Keratinocyte (primary cell): ENCODE results near the gene KLF6. TPM values are rescaled to one million over a fixed set of nuclear protein-coding genes. Genes with fewer than 3 reads are reported as not detected.

Experiments used
- DNase-seq: peaks from one replicate; pipeline ENCODE4 v3.0.0-alpha.2; 2011; ENCODE audit warnings: low read depth, missing footprints, low spot score
- FAIRE-seq: peaks from 2 replicates; lab custom pipeline; 2011; peaks lifted over from hg19 to GRCh38; lab: Jason Lieb, UNC
- H2AFZ ChIP-seq: 2 replicates; pipeline ENCODE4 v1.6.0; 2012; ENCODE audit warnings: low read length, control low read depth, inconsistent platforms; ENCODE audit not compliant: control insufficient read depth
- H3K27ac ChIP-seq: 2 replicates; pipeline ENCODE4 v1.5.1; 2011; ENCODE audit warnings: low read length; ENCODE audit not compliant: control insufficient read depth, insufficient read depth
- H3K27me3 ChIP-seq: 3 replicates; pipeline ENCODE4 v1.6.0; 2011; ENCODE audit warnings: low read length; ENCODE audit not compliant: control insufficient read depth, insufficient read depth; ENCODE audit errors: extremely low read depth
- H3K36me3 ChIP-seq, 2 experiments: 2 replicates in 1 of 2; 3 replicates in 1 of 2; pipeline ENCODE4 v1.5.1; 2011; ENCODE audit warnings: low read length in 2 of 2, mild to moderate bottlenecking in 1 of 2; ENCODE audit not compliant: control insufficient read depth in 2 of 2, insufficient read depth in 2 of 2; ENCODE audit errors: extremely low read depth in 1 of 2
- H3K4me1 ChIP-seq: 3 replicates; pipeline ENCODE4 v1.5.1; 2011; ENCODE audit warnings: low read length; ENCODE audit not compliant: control insufficient read depth, insufficient read depth; ENCODE audit errors: extremely low read depth
- H3K4me2 ChIP-seq: 3 replicates; pipeline ENCODE4 v1.6.0; 2011; ENCODE audit warnings: low read depth, low read length; ENCODE audit not compliant: control insufficient read depth, insufficient read depth; ENCODE audit errors: extremely low read depth
- H3K4me3 ChIP-seq, 3 experiments: fragments of 200-600 bp in 1 of 3; sonication (generic) in 1 of 3; 2 replicates in 2 of 3; 3 replicates in 1 of 3; pipeline ENCODE4 v1.5.1; 2011 to 2016; ENCODE audit warnings: low read length in 3 of 3, mild to moderate bottlenecking in 3 of 3, control low read depth in 2 of 3, inconsistent platforms in 1 of 3, low read depth in 1 of 3, mixed read lengths in 1 of 3, mixed run types in 1 of 3, moderate library complexity in 1 of 3; ENCODE audit not compliant: control insufficient read depth in 2 of 3, insufficient read depth in 2 of 3; ENCODE audit errors: extremely low read depth in 1 of 3
- H3K79me2 ChIP-seq: 2 replicates; pipeline ENCODE4 v1.6.0; 2012; ENCODE audit warnings: low read length; ENCODE audit not compliant: control insufficient read depth, insufficient read depth
- H3K9ac ChIP-seq: 3 replicates; pipeline ENCODE4 v1.6.0; 2011; ENCODE audit warnings: low read length; ENCODE audit not compliant: control insufficient read depth, insufficient read depth; ENCODE audit errors: extremely low read depth
- H3K9me1 ChIP-seq: 3 replicates; pipeline ENCODE4 v1.6.0; 2011; ENCODE audit warnings: low read length; ENCODE audit not compliant: control insufficient read depth, insufficient read depth; ENCODE audit errors: extremely low read depth
- H3K9me3 ChIP-seq: 2 replicates; pipeline ENCODE4 v1.5.1; 2012; ENCODE audit warnings: low read depth, low read length; ENCODE audit not compliant: control insufficient read depth
- H4K20me1 ChIP-seq: 3 replicates; pipeline ENCODE4 v1.6.0; 2011; ENCODE audit warnings: low read length; ENCODE audit not compliant: control insufficient read depth, insufficient read depth; ENCODE audit errors: extremely low read depth
- EZH2 ChIP-seq: IDR thresholded peaks from one replicate; pipeline ENCODE4 v1.6.1; 2012; ENCODE audit warnings: inconsistent platforms, mild to moderate bottlenecking, low read length, moderate library complexity
- dilution Hi-C: fragments of 300-500 bp; cut with MboI; formaldehyde crosslinking; loops from one replicate; pipeline ENCODE4 v1.7.0; 2020; ENCODE audit warnings: low sequenced_read_pairs; ENCODE audit not compliant: extremely low pct_ligation_motif_present
- polyA plus RNA-seq, 5 experiments: library from polyadenylated mRNA; depleted of rRNA in 3 of 5; stranded (reverse) in 3 of 5; stranded (forward) in 1 of 5; unstranded in 1 of 5; fragments of >200 nt; gene quantifications; 1 replicate in 1 of 5; 2 replicates in 3 of 5; 3 replicates in 1 of 5; pipeline versions ENCODE4 v1.2.1 to v1.2.3, GENCODE V29; 2011 to 2012; ENCODE audit warnings: missing spikeins in 2 of 5, low read depth in 1 of 5, low replicate concordance in 1 of 5
- TF ChIP-seq, protein P1 (sequence below), 3 experiments: IDR thresholded peaks in 1 of 3; conservative IDR thresholded peaks in 1 of 3; optimal IDR thresholded peaks in 1 of 3; 2 replicates in 2 of 3; 3 replicates in 1 of 3; pipeline versions ENCODE3 to v1.5.1; 2011; ENCODE audit warnings: low read length in 3 of 3, mild to moderate bottlenecking in 3 of 3, moderate library complexity in 2 of 3, control low read depth in 1 of 3, inconsistent platforms in 1 of 3; ENCODE audit not compliant: insufficient read depth in 2 of 3; ENCODE audit errors: extremely low read depth in 1 of 3

The KLF6 gene
- polyA plus RNA-seq, 1 donor (not counting 4 experiments of a cell fraction or from before 2014, with no cell fraction given) = 250 TPM

DNA sequence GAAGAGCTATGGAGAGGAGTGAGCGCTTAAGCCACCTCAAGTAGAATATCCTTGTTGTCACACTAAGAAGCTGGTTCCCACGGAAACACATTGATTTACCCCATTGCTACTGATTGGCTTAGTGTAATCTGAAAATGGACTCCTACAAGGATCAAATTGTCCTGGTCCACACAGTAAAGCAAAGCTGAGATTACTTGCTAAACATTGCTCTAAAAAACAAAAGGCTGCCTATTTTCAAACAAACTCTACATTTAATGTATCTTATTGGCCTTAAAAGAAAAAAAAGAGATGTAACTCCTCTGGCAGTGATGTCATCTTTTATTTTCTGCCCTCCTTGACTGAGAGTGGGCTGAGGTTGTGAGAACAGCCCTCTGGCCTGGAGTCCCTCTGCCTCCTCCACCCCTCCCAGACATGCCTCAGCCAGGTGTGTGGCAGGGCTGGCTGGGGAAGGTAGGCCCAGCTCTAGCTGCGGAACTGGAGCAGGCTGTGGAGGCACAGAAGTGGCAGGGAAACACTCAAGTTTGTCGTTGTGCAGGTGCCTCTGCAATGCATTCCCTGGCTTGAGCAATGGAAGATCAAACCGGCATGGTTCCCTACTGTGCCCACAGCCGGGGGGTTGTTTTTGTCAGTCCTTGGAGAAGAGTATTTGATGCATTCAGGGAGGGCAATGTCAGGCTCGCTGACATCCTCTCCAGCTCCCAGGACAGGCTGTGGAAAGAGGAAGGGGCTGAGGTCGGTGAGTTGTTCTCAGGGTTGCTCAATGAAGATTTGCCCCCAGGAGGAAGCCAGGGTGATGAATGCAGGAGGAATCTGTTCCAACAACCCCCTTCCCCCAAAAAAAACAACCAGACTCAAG is 9.1 kb downstream of the KLF6 start:
- Histone ChIP-seq H3K4me2 (peak overlapping the region; percentile 41), H3K9me3 (no peaks in the 10 kb centered on the region), H3K9ac (peak overlapping the region; percentile 60), H4K20me1 (peaks cover 21% of the 10 kb centered on the region), H3K4me3 (no peak overlapping the region), H3K27me3 (no peaks in the 10 kb centered on the region), H3K79me2 (peaks cover 20% of the 10 kb centered on the region), H3K36me3 (peaks cover 25 to 31% of the 10 kb centered on the region in 2 experiments), H3K9me1 (no peaks in the 10 kb centered on the region), H2AFZ (no peak overlapping the region), H3K4me1 (peaks cover 55% of the 10 kb centered on the region), H3K27ac (peak overlapping the region; percentile 100)
- DNase-seq = no peak
- no peak for FAIRE-seq
- TF ChIP-seq, protein P1, sequence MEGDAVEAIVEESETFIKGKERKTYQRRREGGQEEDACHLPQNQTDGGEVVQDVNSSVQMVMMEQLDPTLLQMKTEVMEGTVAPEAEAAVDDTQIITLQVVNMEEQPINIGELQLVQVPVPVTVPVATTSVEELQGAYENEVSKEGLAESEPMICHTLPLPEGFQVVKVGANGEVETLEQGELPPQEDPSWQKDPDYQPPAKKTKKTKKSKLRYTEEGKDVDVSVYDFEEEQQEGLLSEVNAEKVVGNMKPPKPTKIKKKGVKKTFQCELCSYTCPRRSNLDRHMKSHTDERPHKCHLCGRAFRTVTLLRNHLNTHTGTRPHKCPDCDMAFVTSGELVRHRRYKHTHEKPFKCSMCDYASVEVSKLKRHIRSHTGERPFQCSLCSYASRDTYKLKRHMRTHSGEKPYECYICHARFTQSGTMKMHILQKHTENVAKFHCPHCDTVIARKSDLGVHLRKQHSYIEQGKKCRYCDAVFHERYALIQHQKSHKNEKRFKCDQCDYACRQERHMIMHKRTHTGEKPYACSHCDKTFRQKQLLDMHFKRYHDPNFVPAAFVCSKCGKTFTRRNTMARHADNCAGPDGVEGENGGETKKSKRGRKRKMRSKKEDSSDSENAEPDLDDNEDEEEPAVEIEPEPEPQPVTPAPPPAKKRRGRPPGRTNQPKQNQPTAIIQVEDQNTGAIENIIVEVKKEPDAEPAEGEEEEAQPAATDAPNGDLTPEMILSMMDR (optimal IDR thresholded peaks at IDR 0.05 in 1 of 3, IDR thresholded peaks at IDR 0.05 in 1 of 3, conservative IDR thresholded peaks at IDR 0.05 in 1 of 3; ENCODE audit: extremely low read depth in 1 of 3, insufficient read depth in 2 of 3, low read length in 3 of 3) = no peak
- no peak for TF ChIP-seq EZH2
- dilution Hi-C loops = no loop called here

- FAIRE-seq = peak; percentile 56
- Histone ChIP-seq H3K36me3 (peaks cover 17 to 24% of the 10 kb centered on the region in 2 experiments), H3K79me2 (peaks cover 12% of the 10 kb centered on the region), H3K27me3 (no peaks in the 10 kb centered on the region), H3K9ac (peak overlapping the region; percentile 60), H3K9me1 (no peaks in the 10 kb centered on the region), H2AFZ (no peak overlapping the region), H3K4me1 (peaks cover 46% of the 10 kb centered on the region), H3K27ac (peak overlapping the region; percentile 100), H3K4me2 (no peak overlapping the region), H4K20me1 (peaks cover 14% of the 10 kb centered on the region), H3K9me3 (no peaks in the 10 kb centered on the region), H3K4me3 (no peak overlapping the region)
- DNase-seq = no peak
- no peak for TF ChIP-seq EZH2
- TF ChIP-seq, protein P1 (optimal IDR thresholded peaks at IDR 0.05 in 1 of 3, IDR thresholded peaks at IDR 0.05 in 1 of 3, conservative IDR thresholded peaks at IDR 0.05 in 1 of 3; ENCODE audit: extremely low read depth in 1 of 3, insufficient read depth in 2 of 3, low read length in 3 of 3) = no peak
- dilution Hi-C loops = no loop called here
These were observed 10.0 kb downstream of the KLF6 start for GRCh38 chr10:3774814-3775695.
